Measurements from ENCODE around the gene LAMTOR3.

DNA sequence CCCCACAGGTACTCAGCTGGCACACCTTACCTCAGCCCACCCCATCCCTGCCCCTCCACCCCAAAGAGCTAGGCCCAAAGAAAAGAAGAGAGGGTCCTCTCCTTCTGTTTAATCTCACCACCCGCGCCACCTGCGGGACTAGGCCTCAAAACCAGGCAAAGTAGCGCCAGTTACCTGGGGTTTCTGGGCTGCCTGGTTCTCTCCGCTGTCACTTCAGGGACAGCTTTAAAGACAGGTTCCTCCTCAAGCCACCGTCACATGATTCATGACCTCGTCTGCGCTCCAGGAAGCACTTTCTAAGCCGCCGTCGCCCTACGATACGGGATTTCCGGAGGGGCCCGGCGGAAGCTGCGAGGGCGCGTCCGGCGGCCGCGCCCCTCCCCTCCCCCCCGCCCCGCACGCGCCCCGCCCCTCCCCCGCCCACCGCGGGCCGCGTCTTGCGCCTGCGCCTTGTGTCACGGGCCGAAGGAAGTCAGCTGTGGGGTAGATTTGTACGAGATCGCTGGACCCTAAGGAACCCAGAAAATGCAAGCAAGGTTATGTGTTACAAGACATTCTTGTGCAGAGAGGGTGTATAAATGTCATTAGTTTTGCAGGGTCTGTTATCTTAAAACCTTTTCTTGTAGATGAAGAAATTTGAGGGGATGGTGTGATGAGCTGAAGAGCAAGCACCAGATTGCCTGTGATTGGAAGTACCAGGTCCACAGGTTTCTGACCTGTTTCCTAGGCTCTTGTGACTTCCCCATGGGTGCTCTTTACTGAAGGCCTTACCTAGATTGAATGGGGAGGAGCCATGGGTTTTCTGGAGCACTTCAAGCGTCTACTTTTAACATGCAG, at the start of gene LAMTOR3:
- TF ChIP-seq, protein P1, sequence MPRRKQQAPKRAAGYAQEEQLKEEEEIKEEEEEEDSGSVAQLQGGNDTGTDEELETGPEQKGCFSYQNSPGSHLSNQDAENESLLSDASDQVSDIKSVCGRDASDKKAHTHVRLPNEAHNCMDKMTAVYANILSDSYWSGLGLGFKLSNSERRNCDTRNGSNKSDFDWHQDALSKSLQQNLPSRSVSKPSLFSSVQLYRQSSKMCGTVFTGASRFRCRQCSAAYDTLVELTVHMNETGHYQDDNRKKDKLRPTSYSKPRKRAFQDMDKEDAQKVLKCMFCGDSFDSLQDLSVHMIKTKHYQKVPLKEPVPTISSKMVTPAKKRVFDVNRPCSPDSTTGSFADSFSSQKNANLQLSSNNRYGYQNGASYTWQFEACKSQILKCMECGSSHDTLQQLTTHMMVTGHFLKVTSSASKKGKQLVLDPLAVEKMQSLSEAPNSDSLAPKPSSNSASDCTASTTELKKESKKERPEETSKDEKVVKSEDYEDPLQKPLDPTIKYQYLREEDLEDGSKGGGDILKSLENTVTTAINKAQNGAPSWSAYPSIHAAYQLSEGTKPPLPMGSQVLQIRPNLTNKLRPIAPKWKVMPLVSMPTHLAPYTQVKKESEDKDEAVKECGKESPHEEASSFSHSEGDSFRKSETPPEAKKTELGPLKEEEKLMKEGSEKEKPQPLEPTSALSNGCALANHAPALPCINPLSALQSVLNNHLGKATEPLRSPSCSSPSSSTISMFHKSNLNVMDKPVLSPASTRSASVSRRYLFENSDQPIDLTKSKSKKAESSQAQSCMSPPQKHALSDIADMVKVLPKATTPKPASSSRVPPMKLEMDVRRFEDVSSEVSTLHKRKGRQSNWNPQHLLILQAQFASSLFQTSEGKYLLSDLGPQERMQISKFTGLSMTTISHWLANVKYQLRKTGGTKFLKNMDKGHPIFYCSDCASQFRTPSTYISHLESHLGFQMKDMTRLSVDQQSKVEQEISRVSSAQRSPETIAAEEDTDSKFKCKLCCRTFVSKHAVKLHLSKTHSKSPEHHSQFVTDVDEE (CRISPR knock-in tag; IDR thresholded peaks at IDR 0.05) = no peak
- TF ChIP-seq RARB (CRISPR knock-in tag; IDR thresholded peaks at IDR 0.05) (no peak), ZC3H10 (CRISPR knock-in tag; IDR thresholded peaks at IDR 0.05) (no peak), ZFP30 (CRISPR knock-in tag; IDR thresholded peaks at IDR 0.05) (no peak), OSR1 (CRISPR knock-in tag; IDR thresholded peaks at IDR 0.05) (no peak)
- TF ChIP-seq, protein P2, sequence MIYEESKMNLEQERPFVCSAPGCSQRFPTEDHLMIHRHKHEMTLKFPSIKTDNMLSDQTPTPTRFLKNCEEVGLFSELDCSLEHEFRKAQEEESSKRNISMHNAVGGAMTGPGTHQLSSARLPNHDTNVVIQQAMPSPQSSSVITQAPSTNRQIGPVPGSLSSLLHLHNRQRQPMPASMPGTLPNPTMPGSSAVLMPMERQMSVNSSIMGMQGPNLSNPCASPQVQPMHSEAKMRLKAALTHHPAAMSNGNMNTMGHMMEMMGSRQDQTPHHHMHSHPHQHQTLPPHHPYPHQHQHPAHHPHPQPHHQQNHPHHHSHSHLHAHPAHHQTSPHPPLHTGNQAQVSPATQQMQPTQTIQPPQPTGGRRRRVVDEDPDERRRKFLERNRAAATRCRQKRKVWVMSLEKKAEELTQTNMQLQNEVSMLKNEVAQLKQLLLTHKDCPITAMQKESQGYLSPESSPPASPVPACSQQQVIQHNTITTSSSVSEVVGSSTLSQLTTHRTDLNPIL (CRISPR knock-in tag; IDR thresholded peaks at IDR 0.05; ENCODE audit: low read depth) = no peak
